Stimulated activated naive CD8-positive, alpha-beta T cell treated with anti-CD3 and anti-CD28 coated beads, Interleukin-15, Interleukin-2, amounts not matched to agents 100 U/mL and 50 U/mL, for 24 hours (primary cell): Measurements from ENCODE around the gene CHCHD3.
"Not testable (repeated sequence)": the region's sequence is repeated elsewhere in the genome, so short reads cannot be mapped to it uniquely, and the experiment has no call there.

Experiments
- ATAC-seq: fragments of 150-1000 bp; cut with Tn5 transposase; one replicate; pipeline ENCODE4 v1.10.0; 2021
- DNase-seq: peaks from one replicate; pipeline ENCODE4 v3.0.0; 2021

CHCHD3 gene

GRCh38 chr7:132953468-132953867, 128.4 kb downstream of the CHCHD3 start:
- no peak for DNase-seq
- no peak for ATAC-seq

GRCh38 chr7:132950725-132951124, 131.2 kb downstream of the CHCHD3 start:
- no peak for DNase-seq
- ATAC-seq, result no peak

DNA sequence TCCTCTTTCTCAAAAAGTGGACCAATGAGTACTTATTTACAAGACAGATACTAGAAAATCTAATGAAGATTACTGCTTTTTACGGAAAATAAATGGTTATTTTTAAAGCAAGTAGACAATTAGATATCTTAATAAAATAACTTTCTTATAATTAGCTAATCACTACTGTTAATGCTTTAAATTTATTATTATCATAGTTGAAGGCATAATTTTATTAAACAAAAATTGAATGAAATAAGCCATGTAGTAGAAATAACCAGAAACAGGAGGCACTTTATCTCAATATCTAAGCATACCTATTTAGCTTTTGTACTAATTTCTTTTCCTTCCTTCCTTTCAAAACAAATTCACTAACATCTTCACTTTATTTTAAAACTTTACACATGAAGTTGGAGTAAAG, 134.9 kb downstream of the CHCHD3 start:
- DNase-seq, result no peak

GRCh38 chr7:132944774-132945173, 137.1 kb downstream of the CHCHD3 start:
- ATAC-seq, result no peak
- DNase-seq, result no peak

More for the DNA sequence above, 134.9 kb downstream of the CHCHD3 start:
- ATAC-seq, result no peak

GRCh38 chr7:132943645-132944044, 138.2 kb downstream of the CHCHD3 start:
- no peak for ATAC-seq

DNA sequence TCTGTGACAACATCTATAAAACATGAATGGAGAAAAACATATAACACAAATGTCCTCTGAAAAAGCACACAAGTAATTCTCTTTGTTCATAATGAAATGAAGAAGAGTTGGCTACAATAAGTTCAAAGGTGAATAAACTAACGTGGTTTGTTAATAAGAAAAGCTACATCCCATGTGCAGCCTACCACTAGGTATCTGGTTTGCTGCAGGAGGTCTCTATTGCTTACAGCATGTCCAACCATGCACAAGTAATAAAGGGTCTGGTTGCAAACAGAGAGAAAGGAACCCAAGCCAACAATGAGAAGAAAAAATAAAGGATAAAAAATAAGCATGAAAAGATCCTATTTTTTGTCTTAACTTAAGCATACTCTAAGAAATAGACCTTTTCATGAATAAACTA, 139.2 kb downstream of the CHCHD3 start:
- DNase-seq, result no peak
- ATAC-seq, result no peak

More at GRCh38 chr7:132943645-132944044, 138.2 kb downstream of the CHCHD3 start:
- no peak for DNase-seq

DNA sequence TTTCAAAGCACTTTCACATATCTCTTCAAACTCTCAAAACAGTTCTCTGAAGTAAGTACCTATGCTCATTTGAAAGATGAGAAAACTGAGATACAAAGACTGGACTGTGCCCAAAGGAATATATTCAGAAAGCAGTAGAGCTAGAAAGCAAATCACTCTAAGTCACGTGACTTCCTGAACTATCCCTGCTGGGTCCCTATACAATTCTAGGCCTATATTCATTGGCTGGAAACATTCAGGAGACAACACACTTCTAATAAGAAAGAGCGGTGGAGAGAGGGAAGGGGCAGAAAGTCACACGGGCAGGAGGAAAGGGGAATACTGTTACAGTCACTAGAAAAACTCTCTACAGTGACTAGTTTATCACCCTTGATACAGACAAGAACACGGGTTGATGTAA, 140.0 kb downstream of the CHCHD3 start:
- ATAC-seq, result no peak
- DNase-seq, result no peak

- ATAC-seq (no peak), DNase-seq (no peak)
Measured at GRCh38 chr7:132941428-132941827, 140.5 kb downstream of the CHCHD3 start.

- ATAC-seq, result no peak
- no peak for DNase-seq
Measured at GRCh38 chr7:132940084-132940483, 141.8 kb downstream of the CHCHD3 start.

GRCh38 chr7:132939495-132939894, 142.4 kb downstream of the CHCHD3 start:
- ATAC-seq (no peak), DNase-seq (no peak)

- no peak for ATAC-seq
Measured at GRCh38 chr7:132937286-132937685, 144.6 kb downstream of the CHCHD3 start.

GRCh38 chr7:132935608-132936007, 146.3 kb downstream of the CHCHD3 start:
- DNase-seq (no peak), ATAC-seq (no peak)

More at GRCh38 chr7:132937286-132937685, 144.6 kb downstream of the CHCHD3 start:
- no peak for DNase-seq

- DNase-seq (no peak), ATAC-seq (no peak)
Measured at GRCh38 chr7:132934017-132934416, 147.9 kb downstream of the CHCHD3 start.

GRCh38 chr7:132933072-132933458, 148.8 kb downstream of the CHCHD3 start:
- peak; percentile 68 for ATAC-seq
- no peak for DNase-seq

DNA sequence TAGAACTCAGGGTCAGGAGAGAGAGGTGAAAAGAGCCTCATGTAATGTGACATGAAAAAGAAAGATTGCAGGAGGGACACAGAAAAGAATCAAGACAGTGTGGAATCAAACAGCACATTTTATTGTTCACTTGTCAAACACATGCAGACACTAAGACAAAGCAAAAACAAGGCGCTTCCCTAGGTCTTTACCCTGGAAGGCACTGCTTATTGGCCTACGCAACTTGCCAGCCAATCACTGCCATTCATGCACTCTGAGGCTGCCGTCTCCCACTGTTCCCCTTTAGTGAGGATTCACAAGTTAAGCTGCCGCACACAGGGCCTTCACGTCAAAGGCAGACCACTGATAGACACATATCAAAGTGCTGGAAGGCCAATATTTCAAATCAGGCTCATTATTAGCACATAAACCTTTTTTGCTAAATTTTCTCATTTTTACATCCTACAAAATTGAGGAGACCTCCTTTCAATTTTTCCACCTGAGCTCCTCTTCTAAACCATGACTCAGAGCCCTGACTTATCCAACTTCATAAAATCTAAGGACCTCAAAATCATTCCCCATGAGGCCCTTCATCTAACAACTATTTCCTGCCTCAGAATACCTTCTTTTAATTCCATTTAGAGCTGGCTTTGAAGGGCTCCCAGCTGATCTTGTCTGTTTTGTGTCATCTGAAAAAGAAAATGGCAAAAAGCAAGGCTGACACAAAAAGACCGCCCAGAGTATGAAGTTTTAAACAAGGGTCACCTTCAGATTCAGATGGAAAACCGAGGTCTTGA, 149.4 kb downstream of the CHCHD3 start:
- no peak for ATAC-seq

DNA sequence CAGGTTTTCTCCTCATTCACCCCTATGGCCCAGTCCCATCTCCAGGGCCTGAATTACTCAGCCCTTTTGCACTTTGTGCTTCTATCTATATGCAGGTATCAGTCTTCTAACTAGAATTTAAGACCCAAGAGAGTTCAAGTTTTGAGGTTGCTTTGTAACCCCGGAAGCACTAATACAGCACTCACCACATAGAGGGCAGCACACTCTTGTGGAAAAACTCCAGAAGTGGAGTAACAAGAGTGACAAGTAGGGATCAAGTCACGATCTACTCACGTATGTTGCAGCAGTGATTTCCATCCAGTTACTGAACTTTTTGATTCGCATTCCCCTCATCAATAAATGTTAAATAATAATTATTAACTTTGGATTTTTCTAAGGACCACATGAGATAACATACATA, 151.0 kb downstream of the CHCHD3 start:
- ATAC-seq (no peak), DNase-seq (no peak)

More for the DNA sequence above, 149.4 kb downstream of the CHCHD3 start:
- no peak for DNase-seq

DNA sequence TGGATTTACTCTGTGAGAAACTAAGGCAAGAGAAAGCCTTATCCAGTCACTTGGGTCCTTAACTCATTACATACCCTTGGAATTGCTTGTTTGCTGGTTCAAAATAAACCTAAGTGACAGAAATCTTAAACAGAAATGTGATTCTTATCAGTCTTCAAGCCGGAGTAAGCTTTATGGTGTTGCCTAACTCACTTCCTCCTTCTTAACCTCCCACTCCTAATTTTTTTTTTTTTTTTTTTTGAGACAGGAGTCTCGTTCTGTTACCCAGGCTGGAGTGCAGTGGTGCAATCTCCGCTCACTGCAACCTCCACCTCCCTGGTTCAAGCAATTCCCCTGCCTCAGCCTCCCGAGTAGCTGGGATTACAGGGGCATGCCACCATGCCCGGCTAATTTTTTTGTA, 151.9 kb downstream of the CHCHD3 start:
- ATAC-seq, DNase-seq: not testable (repeated sequence)

GRCh38 chr7:132919771-132920170, 162.1 kb downstream of the CHCHD3 start:
- no peak for DNase-seq
- ATAC-seq, result no peak

- no peak for DNase-seq
- ATAC-seq, result no peak
Measured at GRCh38 chr7:132915647-132916046, 166.2 kb downstream of the CHCHD3 start.

- no peak for DNase-seq
- ATAC-seq, result no peak
Measured at GRCh38 chr7:132910657-132911056, 171.2 kb downstream of the CHCHD3 start.

- no peak for ATAC-seq
- DNase-seq, result no peak
Measured at GRCh38 chr7:132907380-132907940, 174.4 kb downstream of the CHCHD3 start.

- DNase-seq, result no peak
- no peak for ATAC-seq
Measured at GRCh38 chr7:132906193-132906835, 175.6 kb downstream of the CHCHD3 start.

DNA sequence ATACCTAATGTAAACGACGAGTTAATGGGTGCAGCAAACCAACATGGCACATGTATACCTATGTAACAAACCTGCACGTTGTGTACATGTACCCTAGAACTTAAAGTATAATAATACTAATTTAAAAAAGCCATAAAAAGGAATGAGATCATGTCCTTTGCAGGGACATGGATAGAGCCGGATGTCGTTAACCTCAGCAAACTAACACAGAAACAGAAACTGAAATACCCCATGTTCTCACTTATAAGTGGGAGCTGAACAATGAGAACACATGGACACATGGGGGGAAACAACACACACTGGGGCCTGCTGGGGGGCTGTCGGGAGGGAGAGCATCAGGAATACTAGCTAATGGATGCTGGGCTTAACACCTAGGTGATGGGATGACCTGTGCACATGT, 176.8 kb downstream of the CHCHD3 start:
- DNase-seq, ATAC-seq: not testable (repeated sequence)
